Activated T-helper 1 cell treated with Interleukin-2 at 50 U/mL for 16 hours (primary cell): ENCODE results near the gene IL2RA.
"Not testable (repeated sequence)": the region's sequence is repeated elsewhere in the genome, so short reads cannot be mapped to it uniquely, and the experiment has no call there.

Source experiments
- DNase-seq: peaks from one replicate; pipeline ENCODE4 v3.0.0-alpha.2; 2020; ENCODE audit warnings: low read depth

IL2RA gene

DNA sequence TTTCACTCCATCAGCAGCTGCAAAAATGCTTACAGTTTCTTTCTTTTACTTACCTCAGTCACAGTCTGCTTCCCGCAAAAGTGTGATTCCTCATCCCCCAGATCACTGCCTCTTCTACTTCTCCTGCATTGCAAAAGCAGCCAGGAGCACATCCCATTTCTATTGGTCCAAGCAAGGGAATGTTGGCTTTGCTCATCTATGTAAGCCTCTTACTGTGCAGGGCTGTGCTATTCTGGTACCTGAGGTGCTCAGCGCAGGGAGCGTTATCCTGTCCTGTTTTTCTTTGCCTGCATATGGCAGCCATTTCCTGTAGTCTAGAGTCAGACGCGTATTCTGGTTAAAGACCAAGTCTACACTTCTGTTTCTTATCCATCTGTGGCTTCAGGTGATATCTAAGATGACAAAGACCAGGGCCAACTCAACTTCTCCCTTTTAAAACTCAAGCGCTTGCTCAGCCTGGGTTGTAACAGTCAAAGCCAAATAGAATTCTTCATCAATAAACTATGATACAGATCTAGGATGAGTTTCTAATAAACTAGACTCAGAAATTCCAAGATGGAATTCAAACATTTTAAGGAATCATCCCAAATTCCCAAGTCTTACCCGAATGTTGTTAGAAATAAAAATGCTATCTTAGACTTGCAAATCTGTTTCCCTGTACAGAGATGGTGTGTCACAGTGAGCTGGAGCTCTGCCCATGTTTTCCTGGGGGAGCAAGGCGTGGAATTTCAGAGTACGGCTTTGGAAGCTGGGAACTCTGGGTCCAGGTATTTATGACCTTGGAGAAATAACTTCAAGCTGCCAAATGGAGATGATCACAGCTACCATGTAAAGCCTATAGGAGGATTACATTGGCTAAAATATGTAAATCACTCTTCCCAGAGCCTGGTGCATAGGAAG lies 20.6 kb upstream of the IL2RA start:
- no peak for DNase-seq

GRCh38 chr10:6080417-6080973 lies 18.3 kb upstream of the IL2RA start:
- no peak for DNase-seq

- DNase-seq: no peak
Observed at GRCh38 chr10:6079044-6079443, 16.9 kb upstream of the IL2RA start.

GRCh38 chr10:6077071-6077675 lies 15.0 kb upstream of the IL2RA start:
- no peak for DNase-seq

DNA sequence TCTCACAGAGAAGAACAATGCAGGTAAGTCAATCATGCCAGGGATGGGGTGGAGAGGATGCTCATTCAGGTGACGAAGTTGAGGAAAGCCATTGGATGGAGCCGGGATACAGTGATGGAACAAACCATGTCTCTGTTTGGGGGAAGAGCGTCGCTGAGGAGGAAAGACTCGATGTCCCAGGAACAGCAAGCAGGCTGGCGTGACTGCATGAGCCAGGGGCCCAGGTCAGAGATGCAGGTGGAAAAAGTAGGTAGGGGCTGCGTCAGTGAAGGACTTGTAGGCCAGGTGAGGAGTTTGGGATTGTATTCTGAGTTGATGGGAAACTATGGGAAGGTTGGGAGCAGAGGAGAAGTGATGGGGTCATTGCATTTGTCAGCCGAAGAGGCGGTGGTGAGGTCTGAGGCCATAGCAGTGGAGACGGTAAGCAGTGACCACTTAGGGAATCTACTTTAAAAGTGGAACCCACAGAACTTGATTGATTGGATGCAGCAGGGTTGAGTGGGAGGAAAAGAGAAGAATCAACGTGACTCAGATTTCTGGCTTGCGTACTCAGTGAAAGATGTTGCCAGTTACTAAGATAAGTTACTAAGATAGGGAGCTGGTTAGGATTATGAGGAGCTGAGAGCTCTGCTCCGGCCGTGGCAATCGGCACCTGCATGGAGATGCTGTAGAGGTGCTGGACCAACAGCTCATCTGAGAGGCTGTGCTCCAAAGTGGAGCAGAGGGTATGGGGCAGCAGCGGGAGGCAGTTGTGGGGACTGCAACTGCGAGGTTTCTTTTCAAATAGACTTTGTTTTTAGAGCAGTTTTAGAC lies 12.5 kb upstream of the IL2RA start:
- no peak for DNase-seq

GRCh38 chr10:6072215-6072934 lies 10.2 kb upstream of the IL2RA start:
- no peak for DNase-seq

GRCh38 chr10:6071181-6072175 lies 9.3 kb upstream of the IL2RA start:
- DNase-seq: no peak

DNA sequence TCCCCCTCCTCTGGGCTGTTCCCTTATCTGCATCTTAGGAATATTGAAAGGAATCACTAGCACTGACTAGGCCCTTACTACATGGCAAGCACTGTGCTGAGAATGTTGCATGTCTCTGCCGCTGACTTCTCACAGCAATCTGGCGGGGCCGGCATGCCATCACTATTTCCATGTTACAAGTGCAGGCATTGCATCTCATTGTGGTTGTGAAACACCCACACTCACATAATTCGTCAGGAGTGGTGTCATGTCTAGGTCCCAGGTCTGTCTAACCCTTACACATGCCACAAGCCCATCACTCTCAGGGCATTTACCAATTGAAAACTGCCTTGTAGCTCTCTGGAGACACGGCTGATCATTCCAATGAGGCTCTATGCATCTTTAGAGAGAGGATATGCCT lies 8.5 kb upstream of the IL2RA start:
- no peak for DNase-seq

DNA sequence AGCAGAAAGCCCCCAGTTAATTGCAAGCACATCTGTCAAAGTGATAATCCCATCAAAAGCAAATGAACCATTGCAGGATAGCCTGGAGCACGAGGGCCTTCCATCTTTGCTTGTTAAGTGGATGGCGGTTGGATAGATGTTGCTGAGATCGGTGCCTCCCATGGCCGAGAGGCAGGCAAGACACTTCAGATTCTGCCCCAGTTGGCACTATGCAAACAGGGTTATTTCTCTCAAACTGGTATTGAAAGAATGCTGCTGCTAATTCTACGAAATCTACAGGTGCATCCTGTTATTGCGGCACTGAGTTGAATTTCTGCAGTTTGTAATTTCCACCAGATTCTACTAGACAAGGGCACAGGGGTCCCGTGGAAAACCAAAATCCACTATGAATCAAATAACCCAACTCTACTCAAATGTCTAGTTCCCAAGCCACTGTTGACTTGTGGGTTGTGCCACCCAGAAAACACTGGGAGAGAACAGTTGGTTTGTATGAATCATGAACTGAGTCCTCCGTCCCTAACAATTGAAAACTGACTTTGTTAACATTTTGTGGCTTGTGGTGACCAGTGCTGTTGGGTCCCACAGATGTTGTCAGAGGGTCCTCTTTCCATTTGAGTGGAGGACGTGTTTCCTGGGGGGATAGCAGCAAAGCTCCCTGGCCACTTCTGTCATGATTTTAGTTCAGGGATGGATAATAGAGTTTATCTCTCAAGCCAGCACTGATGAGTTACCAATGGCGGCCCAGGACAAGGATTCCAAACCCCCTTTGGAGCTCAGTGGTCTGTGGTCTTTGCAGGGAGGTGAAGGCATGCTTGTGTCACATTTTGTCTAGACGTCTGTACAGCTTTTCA lies 7.1 kb upstream of the IL2RA start:
- no peak for DNase-seq

GRCh38 chr10:6068422-6068821 lies 6.3 kb upstream of the IL2RA start:
- no peak for DNase-seq

DNA sequence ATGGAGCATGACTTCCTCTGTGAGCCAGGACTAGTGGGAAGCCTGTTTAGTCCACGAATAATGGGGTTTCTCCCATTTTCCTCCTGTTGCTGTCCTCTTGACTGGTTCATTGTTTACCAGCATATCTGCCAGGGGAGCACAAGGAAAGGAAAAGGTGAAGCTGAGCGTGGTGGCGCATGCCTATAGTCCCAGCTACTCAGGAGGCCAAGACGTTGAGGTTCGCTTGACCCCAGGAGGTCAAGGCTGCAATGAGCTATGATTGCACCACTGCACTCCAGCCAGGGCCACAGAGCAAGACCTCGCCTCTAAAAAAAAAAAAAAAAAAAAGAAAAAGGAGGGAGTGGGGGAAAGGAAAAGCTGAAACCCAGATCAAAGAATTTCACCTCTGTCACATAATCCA lies 5.8 kb upstream of the IL2RA start:
- DNase-seq: no peak

DNA sequence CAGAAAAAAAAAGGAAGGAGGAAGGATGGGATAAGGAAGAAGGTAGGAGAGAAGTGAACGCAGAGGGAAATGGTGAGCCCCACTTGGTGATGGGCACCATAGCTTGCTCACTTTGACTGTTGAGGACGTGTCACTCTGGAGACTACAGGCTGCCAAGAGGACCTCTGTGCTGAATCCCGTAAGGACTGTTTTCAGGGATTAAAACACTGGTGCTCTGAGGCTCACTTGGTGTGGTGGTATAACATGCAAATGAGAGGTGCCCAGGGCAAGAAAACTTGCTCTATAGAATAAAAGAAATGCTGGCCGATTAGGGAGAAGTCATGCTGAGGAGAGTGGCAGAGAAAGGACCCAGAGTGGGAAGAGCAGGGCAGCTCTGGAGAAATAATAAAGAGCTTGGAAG lies 5.3 kb upstream of the IL2RA start:
- no peak for DNase-seq

DNA sequence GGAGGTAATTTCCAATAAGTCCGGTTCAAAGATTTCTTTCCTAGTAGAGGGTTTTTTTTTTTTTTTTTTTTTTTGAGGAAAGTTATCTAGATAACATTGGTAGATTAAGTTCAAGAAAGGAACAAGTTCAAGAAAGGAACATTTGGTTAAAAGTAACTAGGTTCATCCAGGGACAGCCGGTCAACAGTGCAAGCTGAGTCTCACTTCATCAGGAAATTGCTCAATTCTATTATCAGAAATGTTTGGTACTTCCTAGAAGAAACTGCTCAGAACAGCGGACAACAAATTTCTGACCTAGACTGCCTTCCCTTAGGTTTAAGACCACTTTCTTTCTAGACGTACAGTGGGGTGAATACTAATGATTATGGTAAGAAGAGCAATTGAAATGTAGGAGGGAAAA lies 3.7 kb upstream of the IL2RA start:
- DNase-seq: no peak

DNA sequence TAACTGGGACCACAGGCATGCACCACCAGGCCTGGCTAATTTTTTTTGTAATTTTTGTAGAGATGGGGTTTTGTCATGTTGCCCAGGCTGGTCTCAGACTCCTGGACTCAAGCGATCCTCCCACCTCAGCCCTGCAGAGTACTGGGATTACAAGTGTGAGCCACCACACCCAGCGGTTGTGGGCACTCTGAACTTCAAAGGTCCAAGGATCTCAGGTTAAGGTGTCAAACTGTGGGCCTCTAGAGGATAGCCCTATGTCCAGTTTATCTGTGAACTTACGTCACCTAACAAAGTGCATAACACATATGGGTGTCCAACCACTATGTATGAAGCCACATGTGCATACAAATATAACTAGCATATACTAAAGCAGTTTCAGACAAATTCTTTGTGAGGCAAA lies 3.2 kb upstream of the IL2RA start:
- DNase-seq: no peak

GRCh38 chr10:6064726-6065125 lies 2.6 kb upstream of the IL2RA start:
- DNase-seq: not testable (repeated sequence)

DNA sequence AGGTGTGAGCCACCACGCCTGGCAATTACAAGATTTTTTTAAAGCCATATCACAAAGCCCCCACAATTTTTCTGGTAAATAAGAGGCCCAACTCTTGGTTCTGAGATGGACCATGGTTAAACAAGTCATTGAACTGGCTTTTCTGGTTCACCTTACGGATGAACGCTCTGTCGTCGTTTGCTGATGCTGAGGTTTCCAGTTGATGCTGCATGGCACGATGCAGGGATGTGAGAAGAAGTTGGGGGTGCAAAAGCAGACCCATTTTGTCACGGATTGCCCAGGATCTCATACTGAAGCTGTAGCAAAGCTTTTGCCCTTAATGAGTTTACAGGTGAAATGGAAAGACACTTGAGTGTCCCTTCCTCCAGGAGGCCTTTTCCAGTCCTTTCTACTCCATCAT lies 2.0 kb upstream of the IL2RA start:
- no peak for DNase-seq

DNA sequence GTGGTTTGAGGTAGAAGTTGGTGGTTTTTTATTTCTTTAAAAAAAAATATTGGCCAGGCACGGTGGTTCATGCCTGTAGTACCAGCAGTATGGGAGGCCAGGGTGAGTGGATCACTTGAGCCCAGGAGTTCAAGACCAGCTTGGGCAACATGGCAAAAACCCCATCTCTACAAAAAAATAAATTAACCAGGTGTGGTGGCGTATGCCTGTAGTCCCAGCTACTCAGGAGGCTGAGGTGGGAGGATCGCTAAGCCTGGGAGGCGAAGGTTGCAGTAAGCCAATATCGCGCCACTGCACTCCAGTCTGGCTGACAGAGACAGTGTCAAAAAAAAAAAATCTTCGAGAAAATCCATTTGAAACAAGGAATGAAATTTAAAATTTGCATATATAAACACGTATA lies 1.1 kb downstream of the IL2RA start:
- no peak for DNase-seq

DNA sequence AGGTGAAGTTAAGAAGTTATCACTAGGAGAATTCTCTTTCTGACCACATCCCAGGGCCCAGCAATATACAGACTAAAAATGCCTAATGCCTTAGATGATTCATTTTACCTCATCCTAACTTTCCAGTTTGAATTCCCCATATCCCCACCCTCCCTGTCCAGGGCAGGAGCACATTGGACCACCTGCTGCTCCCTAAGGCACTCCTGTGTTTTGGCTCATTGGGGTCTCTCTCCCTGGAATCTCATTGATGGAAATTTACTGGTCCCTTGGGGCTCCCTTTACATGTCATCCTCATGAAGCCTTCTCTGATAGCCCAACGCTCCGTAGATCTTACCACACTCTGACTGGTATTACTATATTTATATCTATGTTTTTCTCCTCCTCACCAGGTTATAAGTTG lies 2.7 kb downstream of the IL2RA start:
- no peak for DNase-seq

DNA sequence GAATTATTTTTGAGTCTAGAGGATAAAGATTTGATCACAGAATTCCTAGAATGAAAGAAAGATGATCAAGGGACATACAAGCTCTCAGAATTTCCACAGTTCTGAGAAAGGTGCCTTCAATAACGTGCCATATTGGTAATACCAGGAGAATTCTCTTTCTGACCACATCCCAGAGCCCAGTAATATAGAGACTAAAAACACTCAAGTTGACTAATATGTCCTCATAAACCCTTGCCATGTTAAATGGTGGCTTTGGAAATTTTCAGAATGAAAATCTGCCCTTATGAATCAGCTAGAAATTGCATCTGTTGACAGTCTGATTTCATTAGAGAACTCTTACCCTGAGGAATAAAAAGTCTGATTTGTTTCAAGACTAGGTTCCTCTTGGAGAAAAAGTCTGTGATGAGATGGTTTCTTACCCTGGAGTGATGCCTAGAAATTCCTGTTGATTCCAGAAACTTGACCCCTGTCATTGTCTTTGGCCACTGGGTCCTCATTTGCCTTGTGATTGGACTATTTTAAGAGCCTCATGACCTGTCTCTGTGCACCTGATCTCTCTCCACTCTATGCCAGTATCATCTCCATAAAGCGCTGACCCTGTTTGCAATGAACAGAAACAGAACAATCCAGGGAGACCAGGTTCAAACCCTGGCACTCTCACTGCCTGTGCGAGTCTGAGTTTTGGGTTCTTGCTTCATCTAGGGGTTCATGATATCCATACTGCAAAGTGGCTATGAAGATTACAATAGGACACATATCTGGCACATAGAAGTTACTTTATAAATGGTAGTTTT lies 3.3 kb downstream of the IL2RA start:
- DNase-seq: no peak
